D721Med (cell line): ENCODE measurements around the gene SFRP4.

ENCODE experiments used
- DNase-seq: peaks from one replicate; pipeline ENCODE4 v3.0.0; 2011; ENCODE audit warnings: low spot score; ENCODE audit not compliant: insufficient read length
- FAIRE-seq: peaks from 2 replicates; lab custom pipeline; 2011; peaks lifted over from hg19 to GRCh38; lab: Jason Lieb, UNC
- CTCF ChIP-seq: IDR thresholded peaks from 2 replicates; pipeline ENCODE4 v1.5.1; 2012; ENCODE audit warnings: mild to moderate bottlenecking, control low read depth; ENCODE audit not compliant: insufficient read depth; ENCODE audit errors: missing control alignments

Gene SFRP4

GRCh38 chr7:37952240-37952639, 35.6 kb upstream of the SFRP4 start:
- no peak for TF ChIP-seq CTCF
- DNase-seq (no peak), FAIRE-seq (no peak)

- TF ChIP-seq CTCF: no peak
- FAIRE-seq: no peak
- DNase-seq: no peak
Measured at GRCh38 chr7:37947941-37948210, 31.3 kb upstream of the SFRP4 start.

- FAIRE-seq (no peak), DNase-seq (no peak)
- no peak for TF ChIP-seq CTCF
Measured at GRCh38 chr7:37947138-37947940, 30.7 kb upstream of the SFRP4 start.

- no peak for DNase-seq
- no peak for TF ChIP-seq CTCF
- FAIRE-seq: no peak
Measured at GRCh38 chr7:37945336-37945735, 28.7 kb upstream of the SFRP4 start.

GRCh38 chr7:37944737-37945054, 28.1 kb upstream of the SFRP4 start:
- no peak for TF ChIP-seq CTCF
- DNase-seq: no peak
- FAIRE-seq: no peak

GRCh38 chr7:37943905-37944736, 27.5 kb upstream of the SFRP4 start:
- TF ChIP-seq CTCF: no peak
- DNase-seq (no peak), FAIRE-seq (no peak)
